SK-N-MC (cell line): ENCODE results near the gene VEGFC.

ENCODE experiments used
- EZH2 ChIP-seq: fragments of 200-600 bp; sonication (generic); IDR thresholded peaks from one replicate; pipeline ENCODE4 v1.6.1; 2017; ENCODE audit warnings: antibody characterized with exemption
- POLR2AphosphoS5 ChIP-seq: IDR thresholded peaks from 2 replicates; pipeline ENCODE4 v1.6.1; 2012; ENCODE audit warnings: mild to moderate bottlenecking, low read depth, low read length, borderline replicate concordance

DNA sequence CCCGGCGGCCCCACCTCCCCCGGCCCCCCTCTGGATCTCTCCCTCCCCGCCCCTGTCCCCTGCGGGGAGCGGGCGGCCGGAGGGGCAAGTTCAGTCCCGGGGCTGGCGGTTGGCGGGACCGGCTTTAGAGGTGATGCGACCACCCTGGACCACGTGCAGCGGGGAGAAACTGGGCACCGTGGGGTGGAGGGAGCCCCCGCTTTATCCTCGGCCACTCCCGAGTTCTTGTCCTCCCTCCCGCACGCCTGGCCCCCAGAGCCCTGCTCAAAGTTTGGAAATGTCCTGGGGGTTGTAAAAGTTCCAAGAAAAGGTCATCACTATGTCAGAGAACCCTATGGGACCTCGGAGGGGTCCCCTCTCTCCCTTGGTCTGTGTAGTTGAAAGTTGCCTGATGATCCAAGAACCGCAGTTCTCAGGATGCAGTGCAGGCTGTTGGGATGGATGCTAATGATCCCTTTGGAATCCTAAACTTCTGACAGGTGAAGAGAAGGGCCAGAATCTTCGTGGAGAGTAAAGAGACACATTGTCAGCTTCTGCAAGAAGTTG is 411 bp upstream of the VEGFC start:
- TF ChIP-seq EZH2 (no peak), POLR2AphosphoS5 (no peak)
